ENCODE results near the gene PTPRN2.

GRCh38 chr7:158601090-158601489 lies 13.5 kb upstream of the PTPRN2 start:
- TF ChIP-seq CTCF (conservative IDR thresholded peaks at IDR 0.05 in 1 of 2, IDR thresholded peaks at IDR 0.05 in 1 of 2; ENCODE audit: low read depth in 1 of 2, low read length in 2 of 2) (no peak), EZH2 (IDR thresholded peaks at IDR 0.05; ENCODE audit: low read length, missing control alignments) (no peak)

Measured in fibroblast of lung (primary cell).